CD1c-positive myeloid dendritic cell (primary cell): Measurements from ENCODE around the gene GABBR1.
A peak's percentile ranks its signal among the peaks of the same experiment; 100 is the strongest.

Experiments used
- DNase-seq: peaks from one replicate; pipeline ENCODE4 v3.0.0-alpha.2; 2016; ENCODE audit errors: extremely low spot score

The GABBR1 gene

GRCh38 chr6:29653452-29654038, 20.6 kb upstream of the GABBR1 start:
- DNase-seq, result peak; percentile 78

GRCh38 chr6:29652198-29652584, 19.2 kb upstream of the GABBR1 start:
- no peak for DNase-seq

- peak; percentile 62 for DNase-seq
Measured at GRCh38 chr6:29651413-29652197, 18.6 kb upstream of the GABBR1 start.

GRCh38 chr6:29649701-29650673, 17.0 kb upstream of the GABBR1 start:
- peak; percentile 99 for DNase-seq

- DNase-seq, result peak; percentile 45
Measured at GRCh38 chr6:29647927-29648642, 15.1 kb upstream of the GABBR1 start.

- no peak for DNase-seq
Measured at GRCh38 chr6:29641430-29642148, 8.6 kb upstream of the GABBR1 start.

GRCh38 chr6:29637247-29637646, 4.3 kb upstream of the GABBR1 start:
- DNase-seq, result no peak

GRCh38 chr6:29633534-29633905, 537 bp upstream of the GABBR1 start:
- DNase-seq, result no peak

- DNase-seq, result peak; percentile 18
Measured at GRCh38 chr6:29631860-29632731, 887 bp downstream of the GABBR1 start.

- DNase-seq, result no peak
Measured at GRCh38 chr6:29631209-29631810, 1.7 kb downstream of the GABBR1 start.

GRCh38 chr6:29630315-29630714, 2.7 kb downstream of the GABBR1 start:
- DNase-seq, result no peak

GRCh38 chr6:29629571-29629970, 3.4 kb downstream of the GABBR1 start:
- DNase-seq, result no peak

- DNase-seq, result peak; percentile 35
Measured at GRCh38 chr6:29628419-29629281, 4.3 kb downstream of the GABBR1 start.

- peak; percentile 66 for DNase-seq
Measured at GRCh38 chr6:29627755-29628418, 5.1 kb downstream of the GABBR1 start.

- DNase-seq, result no peak
Measured at GRCh38 chr6:29626948-29627754, 5.8 kb downstream of the GABBR1 start.

- DNase-seq, result no peak
Measured at GRCh38 chr6:29625337-29625930, 7.5 kb downstream of the GABBR1 start.

GRCh38 chr6:29624520-29624961, 8.4 kb downstream of the GABBR1 start:
- DNase-seq, result no peak
